ENCODE measurements around the gene ADGRD2. TPM values are rescaled to one million over a fixed set of nuclear protein-coding genes. Genes with fewer than 3 reads are reported as not detected.

Gene ADGRD2
- total and polyA plus RNA-seq, 7 donors: not detected

DNA sequence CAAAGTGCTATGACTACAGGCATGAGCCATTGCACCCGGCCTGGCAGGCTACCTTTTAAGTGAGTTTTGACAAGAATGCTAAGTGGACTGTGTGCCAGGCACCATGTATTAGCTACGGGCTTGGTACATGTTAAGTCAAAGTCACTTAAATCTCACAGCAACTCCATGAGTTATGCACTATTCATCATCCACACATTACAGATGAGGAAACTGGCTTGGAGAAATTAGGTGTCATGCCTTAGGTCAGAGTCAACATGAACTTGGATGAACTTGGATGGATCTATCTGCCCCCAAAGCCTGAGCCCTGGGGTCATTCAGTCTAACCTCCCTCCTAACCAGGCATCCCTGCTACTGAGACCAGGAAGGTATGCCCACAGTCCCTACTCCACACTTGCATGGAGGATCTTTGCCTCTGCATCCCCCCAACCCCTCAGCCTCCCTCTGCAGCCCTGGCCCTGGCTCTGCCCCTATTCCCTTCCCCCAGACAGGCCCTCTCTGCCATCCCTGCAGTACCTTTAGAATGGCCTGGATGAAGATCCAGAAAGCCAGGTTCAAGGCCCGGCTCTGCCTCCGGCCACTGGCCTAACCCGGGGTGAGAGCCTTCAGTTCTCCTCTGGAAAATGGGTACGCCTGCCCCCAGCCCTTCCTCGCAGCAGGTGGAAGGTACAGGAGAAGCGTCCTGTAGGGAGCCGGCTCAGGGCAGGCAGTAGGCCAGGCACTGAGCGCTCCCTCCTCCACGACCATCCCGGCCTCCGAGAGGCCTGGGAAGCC lies 685 bp upstream of the ADGRD2 start:
- Histone ChIP-seq H3K36me3 (no peaks in the 10 kb centered on the region), H3K4me3 (no peak overlapping the region), H3K4me1 (peaks cover 0 to 16% (median 6%) of the 10 kb centered on the region in 4 donors), H3K9me3 (no peaks in the 10 kb centered on the region), H3K27ac (no peak overlapping the region), H3K27me3 (peaks cover 39 to 62% (median 52%) of the 10 kb centered on the region in 3 donors)
- intact Hi-C loops (cut with DNase I): no loop called here
- DNase-seq: no peak
- TF ChIP-seq, protein P1, sequence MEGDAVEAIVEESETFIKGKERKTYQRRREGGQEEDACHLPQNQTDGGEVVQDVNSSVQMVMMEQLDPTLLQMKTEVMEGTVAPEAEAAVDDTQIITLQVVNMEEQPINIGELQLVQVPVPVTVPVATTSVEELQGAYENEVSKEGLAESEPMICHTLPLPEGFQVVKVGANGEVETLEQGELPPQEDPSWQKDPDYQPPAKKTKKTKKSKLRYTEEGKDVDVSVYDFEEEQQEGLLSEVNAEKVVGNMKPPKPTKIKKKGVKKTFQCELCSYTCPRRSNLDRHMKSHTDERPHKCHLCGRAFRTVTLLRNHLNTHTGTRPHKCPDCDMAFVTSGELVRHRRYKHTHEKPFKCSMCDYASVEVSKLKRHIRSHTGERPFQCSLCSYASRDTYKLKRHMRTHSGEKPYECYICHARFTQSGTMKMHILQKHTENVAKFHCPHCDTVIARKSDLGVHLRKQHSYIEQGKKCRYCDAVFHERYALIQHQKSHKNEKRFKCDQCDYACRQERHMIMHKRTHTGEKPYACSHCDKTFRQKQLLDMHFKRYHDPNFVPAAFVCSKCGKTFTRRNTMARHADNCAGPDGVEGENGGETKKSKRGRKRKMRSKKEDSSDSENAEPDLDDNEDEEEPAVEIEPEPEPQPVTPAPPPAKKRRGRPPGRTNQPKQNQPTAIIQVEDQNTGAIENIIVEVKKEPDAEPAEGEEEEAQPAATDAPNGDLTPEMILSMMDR (IDR thresholded peaks at IDR 0.05): no peak
- TF ChIP-seq EP300 (IDR thresholded peaks at IDR 0.05): no peak
- no peak for TF ChIP-seq POLR2AphosphoS5 (IDR thresholded peaks at IDR 0.05)
- no peak for TF ChIP-seq POLR2A (IDR thresholded peaks at IDR 0.05)
- 90 to 91% methylated on average over 13 of the region's 13 CpGs for WGBS, 2 donors

DNA sequence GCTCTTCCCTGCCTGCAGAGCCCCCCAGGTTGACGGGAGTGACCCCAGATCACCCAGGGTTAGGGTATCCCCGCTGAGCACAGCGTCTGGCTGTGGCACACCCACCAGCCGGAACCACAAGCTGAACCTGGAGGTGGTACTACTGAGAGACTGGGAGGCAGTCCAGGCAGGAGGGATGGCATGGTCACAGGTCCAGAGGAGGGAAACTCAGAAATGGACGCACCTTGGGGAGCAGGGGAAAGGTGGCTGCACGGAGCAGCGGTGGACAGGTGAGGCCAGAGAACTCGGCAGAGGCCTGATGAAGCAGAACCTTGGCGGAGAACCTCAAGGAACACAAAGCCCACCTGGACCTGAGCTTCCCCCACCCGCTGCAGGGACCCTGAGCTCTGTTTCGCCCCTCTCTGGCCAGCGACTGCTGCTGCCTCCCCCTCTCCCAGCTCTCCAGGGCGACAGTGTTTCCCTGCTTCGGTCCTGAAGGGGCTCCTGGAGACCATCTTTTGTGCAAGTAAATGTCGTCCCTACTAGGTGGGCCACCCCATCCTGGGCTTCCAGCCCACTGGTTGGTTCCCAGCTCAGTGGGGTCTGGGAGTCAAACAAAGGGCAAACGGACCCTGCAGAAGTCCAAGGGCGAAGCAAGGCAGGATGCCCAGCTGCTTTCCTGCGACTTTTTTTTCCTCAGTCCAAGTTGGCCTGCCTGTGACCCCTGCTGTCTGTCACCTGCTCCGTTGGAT lies 845 bp downstream of the ADGRD2 start:
- intact Hi-C loops (cut with DNase I): no loop called here
- H3K9me3 ChIP-seq: no peaks in the 10 kb centered on the region
- TF ChIP-seq EP300 (IDR thresholded peaks at IDR 0.05): no peak
- TF ChIP-seq, protein P1 (IDR thresholded peaks at IDR 0.05): no peak
- no peak for TF ChIP-seq POLR2AphosphoS5 (IDR thresholded peaks at IDR 0.05)
- no peak for TF ChIP-seq POLR2A (IDR thresholded peaks at IDR 0.05)
- peaks cover 0 to 16% (median 6%) of the 10 kb centered on the region in 4 donors for H3K4me1 ChIP-seq
- 42 to 43% methylated on average over 19 of the region's 19 CpGs for WGBS, 2 donors
- peaks cover 39 to 67% (median 52%) of the 10 kb centered on the region in 3 donors for H3K27me3 ChIP-seq
- H3K27ac ChIP-seq: no peak overlapping the region
- no peak overlapping the region for H3K4me3 ChIP-seq
- H3K36me3 ChIP-seq: no peaks in the 10 kb centered on the region
- no peak for DNase-seq

DNA sequence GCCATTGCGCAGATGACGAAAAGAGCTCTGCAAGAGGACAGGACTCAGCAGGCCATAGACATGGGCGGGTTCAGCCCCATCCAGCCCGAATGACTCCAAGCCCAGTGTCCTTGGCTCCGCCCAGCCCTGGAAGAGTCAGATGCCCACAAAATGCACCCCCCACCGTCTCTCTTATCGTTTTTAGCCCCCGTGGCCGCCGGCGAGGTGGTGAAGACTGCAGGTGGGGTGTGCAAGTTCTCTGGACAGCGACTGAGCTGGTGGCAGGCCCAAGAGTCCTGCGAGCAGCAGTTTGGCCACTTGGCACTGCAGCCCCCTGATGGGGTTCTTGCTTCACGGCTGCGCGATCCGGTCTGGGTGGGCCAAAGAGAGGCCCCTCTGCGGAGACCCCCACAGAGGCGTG lies 2.1 kb downstream of the ADGRD2 start:
- H3K4me3 ChIP-seq: no peak overlapping the region
- H3K4me1 ChIP-seq: peaks cover 0 to 16% (median 6%) of the 10 kb centered on the region in 4 donors
- TF ChIP-seq POLR2A (IDR thresholded peaks at IDR 0.05) (no peak), EP300 (IDR thresholded peaks at IDR 0.05) (no peak), POLR2AphosphoS5 (IDR thresholded peaks at IDR 0.05) (no peak)
- TF ChIP-seq, protein P1 (IDR thresholded peaks at IDR 0.05): no peak
- WGBS, 2 donors: 80 to 84% methylated on average over 19 of the region's 19 CpGs
- intact Hi-C loops (cut with DNase I): no loop called here
- H3K27me3 ChIP-seq: peaks cover 39 to 56% (median 52%) of the 10 kb centered on the region in 3 donors
- DNase-seq: peak; percentile 46
- H3K27ac ChIP-seq: no peak overlapping the region
- H3K36me3 ChIP-seq: no peaks in the 10 kb centered on the region
- H3K9me3 ChIP-seq: no peaks in the 10 kb centered on the region

DNA sequence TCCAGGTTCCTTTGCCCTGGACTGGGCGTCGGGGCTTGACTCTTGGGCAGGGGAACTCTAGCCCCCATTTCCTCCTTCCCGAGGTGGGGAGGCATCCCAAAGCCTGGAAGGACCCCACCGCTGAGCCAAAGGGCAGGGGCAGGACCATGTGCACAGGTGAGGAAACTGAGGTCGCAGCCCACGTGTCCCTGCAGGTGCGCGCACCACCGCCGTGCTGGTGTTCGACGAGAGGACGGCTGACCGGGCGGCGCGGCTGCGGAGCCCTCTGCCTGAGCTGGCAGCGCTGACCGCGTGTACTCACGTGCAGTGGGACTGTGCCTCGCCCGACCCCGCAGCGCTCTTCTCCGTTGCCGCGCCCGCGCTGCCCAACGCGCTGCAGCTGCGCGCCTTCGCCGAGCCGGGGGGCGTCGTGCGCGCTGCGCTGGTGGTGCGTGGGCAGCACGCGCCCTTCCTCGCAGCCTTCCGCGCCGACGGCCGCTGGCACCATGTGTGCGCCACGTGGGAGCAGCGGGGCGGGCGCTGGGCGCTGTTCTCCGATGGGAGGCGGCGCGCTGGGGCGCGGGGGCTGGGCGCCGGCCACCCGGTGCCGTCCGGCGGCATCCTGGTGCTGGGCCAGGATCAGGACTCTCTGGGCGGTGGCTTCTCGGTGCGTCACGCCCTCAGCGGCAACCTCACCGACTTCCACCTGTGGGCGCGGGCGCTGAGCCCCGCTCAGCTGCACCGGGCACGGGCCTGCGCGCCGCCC lies 2.8 kb downstream of the ADGRD2 start:
- H3K9me3 ChIP-seq: no peaks in the 10 kb centered on the region
- intact Hi-C loops (cut with DNase I): no loop called here
- no peak overlapping the region for H3K27ac ChIP-seq
- H3K4me1 ChIP-seq: peaks cover 0 to 16% (median 6%) of the 10 kb centered on the region in 4 donors
- no peak overlapping the region for H3K4me3 ChIP-seq
- TF ChIP-seq POLR2AphosphoS5 (IDR thresholded peaks at IDR 0.05) (no peak), EP300 (IDR thresholded peaks at IDR 0.05) (no peak), POLR2A (IDR thresholded peaks at IDR 0.05) (no peak)
- TF ChIP-seq, protein P1 (IDR thresholded peaks at IDR 0.05): no peak
- DNase-seq: peak; percentile 19
- no peaks in the 10 kb centered on the region for H3K36me3 ChIP-seq
- 37 to 51% methylated on average over 85 of the region's 85 CpGs for WGBS, 2 donors
- peaks cover 39 to 56% (median 52%) of the 10 kb centered on the region in 3 donors for H3K27me3 ChIP-seq
